ENCODE measurements around the gene IL27RA.

The IL27RA gene

DNA sequence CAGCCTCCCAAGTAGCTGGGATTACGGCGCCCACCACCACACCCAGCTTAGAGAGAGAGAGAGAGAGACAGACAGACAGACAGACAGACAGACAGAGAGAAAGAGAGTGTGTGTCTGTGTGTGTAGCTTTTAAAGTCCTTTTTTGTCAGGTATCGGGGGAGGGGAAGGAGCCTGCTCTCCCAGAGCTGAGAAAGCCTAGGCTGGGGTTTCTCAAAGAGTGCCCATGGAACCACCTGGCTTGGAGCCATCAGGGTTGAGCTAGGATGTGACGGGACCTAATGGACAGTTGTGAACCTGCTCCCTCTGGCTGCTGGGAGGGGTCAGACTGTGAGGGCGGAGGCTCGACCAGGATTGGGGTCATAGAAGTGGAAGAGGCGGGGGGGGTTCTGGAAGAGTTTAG lies 42.1 kb upstream of the IL27RA start:
- Histone ChIP-seq H3K79me2 (ENCODE audit: control insufficient read depth, insufficient read depth, low read length, unreplicated experiment) (no peaks in the 10 kb centered on the region), H3K4me3 (ENCODE audit: low read depth, low read length) (no peak overlapping the region), H3K27ac (ENCODE audit: low read depth, low read length) (no peak overlapping the region), H3K27me3 (ENCODE audit: insufficient read depth, low read length) (no peaks in the 10 kb centered on the region), H3K4me1 (ENCODE audit: control insufficient read depth, insufficient read depth, low read length, unreplicated experiment) (no peaks in the 10 kb centered on the region), H2AFZ (ENCODE audit: low read length, unreplicated experiment) (no peak overlapping the region), H3K36me3 (ENCODE audit: insufficient read depth, low read length) (no peaks in the 10 kb centered on the region)

DNA sequence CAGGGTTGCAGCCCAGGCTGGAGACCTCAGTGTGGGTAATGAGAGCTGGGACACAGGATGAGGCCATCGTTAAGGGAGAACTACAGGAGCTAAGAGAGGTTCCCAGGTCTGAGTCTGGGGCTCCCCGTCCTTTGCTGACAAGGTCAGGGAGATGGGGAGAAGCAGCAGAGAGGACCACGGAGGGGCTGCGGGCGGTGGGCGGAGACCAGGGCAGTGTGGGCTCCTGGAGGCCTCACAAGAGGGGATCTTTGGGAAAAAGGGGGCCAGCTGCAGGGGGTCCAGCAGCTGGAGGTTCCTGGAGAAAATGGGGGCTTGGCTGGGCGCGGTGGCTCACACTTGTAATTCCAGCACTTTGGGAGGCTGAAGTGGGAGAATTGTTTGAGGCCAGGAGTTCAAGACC lies 41.5 kb upstream of the IL27RA start:
- Histone ChIP-seq H3K36me3 (ENCODE audit: insufficient read depth, low read length) (no peaks in the 10 kb centered on the region), H2AFZ (ENCODE audit: low read length, unreplicated experiment) (no peak overlapping the region), H3K27ac (ENCODE audit: low read depth, low read length) (no peak overlapping the region), H3K79me2 (ENCODE audit: control insufficient read depth, insufficient read depth, low read length, unreplicated experiment) (no peaks in the 10 kb centered on the region), H3K4me3 (ENCODE audit: low read depth, low read length) (no peak overlapping the region), H3K4me1 (ENCODE audit: control insufficient read depth, insufficient read depth, low read length, unreplicated experiment) (no peaks in the 10 kb centered on the region), H3K27me3 (ENCODE audit: insufficient read depth, low read length) (no peaks in the 10 kb centered on the region)

DNA sequence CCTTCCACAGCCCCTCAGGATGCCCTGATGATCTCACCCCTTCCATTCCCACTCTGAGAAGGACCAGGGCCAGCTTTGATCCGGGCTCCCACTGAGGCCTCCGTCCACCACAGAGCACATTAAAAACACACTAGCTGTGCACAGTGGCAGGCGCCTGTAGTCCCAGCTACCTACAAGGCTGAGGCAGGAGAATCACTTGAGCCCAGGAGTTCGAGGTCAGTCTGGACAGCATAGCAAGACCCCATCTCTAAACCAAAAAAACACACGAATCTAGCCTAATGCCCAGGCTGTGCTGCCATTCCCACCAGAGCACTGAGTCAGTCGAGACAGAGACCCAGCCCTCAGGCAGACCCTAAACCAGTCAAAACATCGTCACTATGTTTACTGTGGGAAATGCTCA lies 39.5 kb upstream of the IL27RA start:
- H3K79me2 ChIP-seq (ENCODE audit: control insufficient read depth, insufficient read depth, low read length, unreplicated experiment), result no peaks in the 10 kb centered on the region
- no peaks in the 10 kb centered on the region for H3K4me1 ChIP-seq (ENCODE audit: control insufficient read depth, insufficient read depth, low read length, unreplicated experiment)
- no peak overlapping the region for H3K4me3 ChIP-seq (ENCODE audit: low read depth, low read length)
- H2AFZ ChIP-seq (ENCODE audit: low read length, unreplicated experiment), result no peak overlapping the region
- no peak overlapping the region for H3K27ac ChIP-seq (ENCODE audit: low read depth, low read length)
- no peaks in the 10 kb centered on the region for H3K27me3 ChIP-seq (ENCODE audit: insufficient read depth, low read length)
- no peaks in the 10 kb centered on the region for H3K36me3 ChIP-seq (ENCODE audit: insufficient read depth, low read length)

DNA sequence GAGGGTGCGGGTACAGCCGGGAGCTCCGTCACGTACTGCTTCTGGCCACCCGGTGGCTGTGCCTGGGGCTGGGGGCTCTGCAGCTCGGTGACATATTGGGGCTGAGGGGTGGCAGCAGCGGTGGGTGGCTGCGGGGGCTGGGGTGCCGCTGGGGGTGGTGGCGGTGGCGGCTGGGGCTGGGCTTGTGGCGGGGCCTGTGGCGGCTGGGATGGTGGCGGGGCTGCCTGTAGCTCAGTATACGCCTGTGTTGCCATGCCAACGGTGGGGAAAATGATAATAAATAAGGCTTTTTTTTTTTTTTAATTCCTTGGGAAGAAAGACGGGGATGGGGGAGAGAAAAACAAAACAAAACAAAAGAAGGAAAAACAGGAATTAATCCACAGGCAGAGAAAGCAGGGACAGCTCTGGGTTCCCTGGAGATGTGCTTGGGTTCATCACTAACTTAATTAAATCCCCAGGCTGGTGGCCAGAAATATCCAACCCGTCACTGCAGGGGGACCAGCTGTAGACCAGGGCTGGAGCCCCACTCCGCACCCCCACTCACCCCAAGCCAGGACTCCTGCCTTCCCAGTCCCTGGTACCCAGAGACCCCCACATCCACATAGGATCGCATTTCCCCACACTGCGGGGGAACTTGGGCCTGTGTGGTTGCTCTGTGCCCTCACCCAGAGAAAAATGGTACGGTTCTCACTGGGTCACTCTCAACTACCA lies 37.8 kb upstream of the IL27RA start:
- H3K4me1 ChIP-seq (ENCODE audit: control insufficient read depth, insufficient read depth, low read length, unreplicated experiment), result no peaks in the 10 kb centered on the region
- no peaks in the 10 kb centered on the region for H3K79me2 ChIP-seq (ENCODE audit: control insufficient read depth, insufficient read depth, low read length, unreplicated experiment)
- no peak overlapping the region for H3K27ac ChIP-seq (ENCODE audit: low read depth, low read length)
- H2AFZ ChIP-seq (ENCODE audit: low read length, unreplicated experiment), result no peak overlapping the region
- no peaks in the 10 kb centered on the region for H3K27me3 ChIP-seq (ENCODE audit: insufficient read depth, low read length)
- no peak overlapping the region for H3K4me3 ChIP-seq (ENCODE audit: low read depth, low read length)
- H3K36me3 ChIP-seq (ENCODE audit: insufficient read depth, low read length), result peaks cover 5% of the 10 kb centered on the region

DNA sequence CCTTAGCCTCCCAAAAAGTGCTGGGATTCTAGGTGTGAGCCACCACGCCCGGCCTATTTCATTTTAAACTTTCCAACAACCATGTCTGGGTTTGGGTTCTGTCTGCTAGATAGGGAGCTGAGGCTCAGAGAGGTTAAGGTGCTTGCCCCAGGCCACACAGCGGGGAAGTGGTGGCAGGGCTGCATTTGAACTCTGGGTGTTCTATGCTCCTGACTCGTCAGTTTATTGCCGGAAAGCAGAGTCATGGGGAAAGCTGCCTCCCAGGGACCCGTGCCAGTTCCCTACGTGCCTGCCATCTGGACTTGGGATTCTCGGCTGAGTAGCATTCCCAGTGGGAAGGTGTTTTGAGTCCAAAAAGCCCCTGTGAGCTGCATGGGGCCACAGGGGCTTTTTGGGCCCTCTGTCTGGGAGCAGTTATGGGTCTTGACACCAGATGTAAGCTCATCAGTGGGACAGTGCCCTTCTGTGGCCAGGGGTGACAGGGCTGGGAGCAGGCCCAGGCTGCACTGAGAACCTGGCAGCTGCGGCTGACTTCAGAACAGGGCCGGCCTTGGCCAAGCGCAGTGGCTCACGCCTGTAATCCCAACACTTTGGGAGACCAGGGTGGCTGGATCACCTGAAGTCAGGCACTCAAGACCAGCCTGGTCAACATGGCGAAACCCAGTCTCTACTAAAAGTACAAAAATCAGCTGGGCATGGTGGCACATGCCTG lies 36.4 kb upstream of the IL27RA start:
- Histone ChIP-seq H3K27ac (ENCODE audit: low read depth, low read length) (no peak overlapping the region), H3K27me3 (ENCODE audit: insufficient read depth, low read length) (no peaks in the 10 kb centered on the region), H2AFZ (ENCODE audit: low read length, unreplicated experiment) (no peak overlapping the region), H3K4me1 (ENCODE audit: control insufficient read depth, insufficient read depth, low read length, unreplicated experiment) (no peaks in the 10 kb centered on the region), H3K36me3 (ENCODE audit: insufficient read depth, low read length) (peaks cover 11% of the 10 kb centered on the region), H3K4me3 (ENCODE audit: low read depth, low read length) (no peak overlapping the region), H3K79me2 (ENCODE audit: control insufficient read depth, insufficient read depth, low read length, unreplicated experiment) (no peaks in the 10 kb centered on the region)

DNA sequence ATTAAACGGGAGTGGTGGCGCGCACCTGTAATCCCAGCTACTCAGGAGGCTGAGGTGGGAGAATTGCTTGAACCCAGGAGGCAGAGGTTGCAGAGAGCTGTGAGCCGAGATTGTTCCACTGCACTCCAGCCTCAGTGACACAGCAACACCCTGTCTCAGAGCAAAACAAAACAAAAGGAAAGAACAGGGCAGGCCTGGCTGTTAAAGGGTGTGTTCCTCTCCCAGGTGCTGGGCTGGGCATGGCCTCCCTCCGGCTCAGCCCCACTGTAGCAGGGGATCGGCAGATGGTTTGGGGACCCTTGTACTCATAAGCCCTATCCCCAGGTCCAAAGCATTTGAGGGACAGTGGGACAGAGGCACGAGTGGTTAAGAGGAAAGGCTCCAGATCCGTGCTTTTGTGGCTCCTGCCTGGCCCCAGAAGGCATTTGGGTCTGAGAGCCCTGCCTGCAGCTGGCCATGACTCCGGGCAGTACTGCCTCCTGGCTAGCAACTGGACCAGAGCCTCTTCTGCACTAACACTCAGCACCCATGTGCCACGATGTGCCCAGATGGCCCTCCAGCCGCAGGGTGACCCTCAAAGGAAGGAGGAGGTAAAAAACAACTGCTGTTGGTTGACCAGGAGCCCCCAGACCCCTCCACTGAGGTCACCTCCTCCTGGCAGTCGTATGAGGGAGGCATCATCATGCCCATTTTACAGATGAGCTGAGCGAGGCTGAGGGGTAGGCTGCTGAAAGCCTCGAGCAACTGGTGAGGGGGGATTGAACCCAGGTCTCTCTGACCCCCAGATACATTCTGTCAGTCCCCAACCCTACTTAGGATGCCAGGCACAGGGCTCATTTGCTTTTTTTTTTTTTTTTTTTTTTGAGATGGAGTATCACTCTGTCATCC lies 35.4 kb upstream of the IL27RA start:
- no peaks in the 10 kb centered on the region for H3K79me2 ChIP-seq (ENCODE audit: control insufficient read depth, insufficient read depth, low read length, unreplicated experiment)

DNA sequence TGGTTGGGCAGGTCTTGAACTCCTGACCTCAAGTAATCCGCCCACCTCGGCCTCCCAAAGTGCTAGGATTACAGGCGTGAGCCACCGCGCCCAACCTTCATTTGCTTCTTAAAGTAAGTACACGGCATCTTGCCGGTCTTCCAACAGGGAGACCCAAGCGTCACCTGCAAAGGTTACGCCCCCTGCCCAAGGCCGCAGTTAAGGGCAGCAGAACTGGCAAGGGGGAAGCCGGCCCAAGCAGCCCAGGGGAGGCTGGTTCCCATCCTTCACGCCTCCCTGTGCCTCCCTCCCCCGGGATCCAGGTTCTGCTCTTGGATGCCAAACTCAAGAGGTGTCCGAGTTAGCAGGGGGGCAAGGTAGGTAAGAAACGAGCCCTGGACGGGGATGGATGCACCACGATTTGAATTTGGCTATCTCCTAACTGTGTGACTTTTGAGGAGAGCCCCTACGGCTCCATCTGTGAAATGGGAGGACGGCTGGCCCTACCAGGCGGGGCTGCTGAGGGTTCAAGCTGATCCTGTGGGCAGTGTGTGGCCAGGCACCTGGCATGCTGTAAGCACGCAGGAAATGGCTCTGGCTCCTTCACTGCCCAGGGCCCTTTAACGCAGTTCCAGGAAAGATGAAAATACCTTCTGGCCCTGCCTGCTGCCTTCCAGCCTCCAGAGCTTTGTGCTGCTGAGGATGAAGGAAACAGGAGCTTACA lies 34.5 kb upstream of the IL27RA start:
- Histone ChIP-seq H3K36me3 (ENCODE audit: insufficient read depth, low read length) (peaks cover 11% of the 10 kb centered on the region), H3K4me1 (ENCODE audit: control insufficient read depth, insufficient read depth, low read length, unreplicated experiment) (no peaks in the 10 kb centered on the region), H3K27ac (ENCODE audit: low read depth, low read length) (no peak overlapping the region), H2AFZ (ENCODE audit: low read length, unreplicated experiment) (no peak overlapping the region), H3K27me3 (ENCODE audit: insufficient read depth, low read length) (no peaks in the 10 kb centered on the region), H3K79me2 (ENCODE audit: control insufficient read depth, insufficient read depth, low read length, unreplicated experiment) (no peaks in the 10 kb centered on the region), H3K4me3 (ENCODE audit: low read depth, low read length) (no peak overlapping the region)

More for the DNA sequence above, 35.4 kb upstream of the IL27RA start:
- H2AFZ ChIP-seq (ENCODE audit: low read length, unreplicated experiment), result no peak overlapping the region
- H3K36me3 ChIP-seq (ENCODE audit: insufficient read depth, low read length), result peaks cover 11% of the 10 kb centered on the region
- no peaks in the 10 kb centered on the region for H3K4me1 ChIP-seq (ENCODE audit: control insufficient read depth, insufficient read depth, low read length, unreplicated experiment)
- H3K27me3 ChIP-seq (ENCODE audit: insufficient read depth, low read length), result no peaks in the 10 kb centered on the region
- H3K4me3 ChIP-seq (ENCODE audit: low read depth, low read length), result no peak overlapping the region
- no peak overlapping the region for H3K27ac ChIP-seq (ENCODE audit: low read depth, low read length)

DNA sequence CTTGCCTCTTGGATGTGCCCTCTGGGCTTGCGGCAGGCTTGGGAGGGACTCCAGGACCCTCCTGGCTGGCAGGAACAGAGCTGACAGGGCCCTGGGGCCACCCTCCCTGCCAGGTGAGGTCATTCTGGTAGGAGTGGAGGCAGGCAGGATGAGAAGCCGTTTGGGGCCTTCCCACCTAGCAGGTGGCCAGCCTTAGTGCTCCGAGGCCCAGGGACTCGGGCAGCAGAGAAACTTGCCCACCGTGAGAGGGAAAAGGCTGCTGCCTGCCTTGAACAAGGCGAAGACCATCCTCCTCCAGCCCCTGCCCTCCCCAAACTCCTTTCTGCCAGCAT lies 34.0 kb upstream of the IL27RA start:
- Histone ChIP-seq H3K4me1 (ENCODE audit: control insufficient read depth, insufficient read depth, low read length, unreplicated experiment) (no peaks in the 10 kb centered on the region), H3K27ac (ENCODE audit: low read depth, low read length) (no peak overlapping the region), H3K27me3 (ENCODE audit: insufficient read depth, low read length) (no peaks in the 10 kb centered on the region), H3K79me2 (ENCODE audit: control insufficient read depth, insufficient read depth, low read length, unreplicated experiment) (no peaks in the 10 kb centered on the region), H2AFZ (ENCODE audit: low read length, unreplicated experiment) (no peak overlapping the region), H3K4me3 (ENCODE audit: low read depth, low read length) (no peak overlapping the region), H3K36me3 (ENCODE audit: insufficient read depth, low read length) (peaks cover 11% of the 10 kb centered on the region)

DNA sequence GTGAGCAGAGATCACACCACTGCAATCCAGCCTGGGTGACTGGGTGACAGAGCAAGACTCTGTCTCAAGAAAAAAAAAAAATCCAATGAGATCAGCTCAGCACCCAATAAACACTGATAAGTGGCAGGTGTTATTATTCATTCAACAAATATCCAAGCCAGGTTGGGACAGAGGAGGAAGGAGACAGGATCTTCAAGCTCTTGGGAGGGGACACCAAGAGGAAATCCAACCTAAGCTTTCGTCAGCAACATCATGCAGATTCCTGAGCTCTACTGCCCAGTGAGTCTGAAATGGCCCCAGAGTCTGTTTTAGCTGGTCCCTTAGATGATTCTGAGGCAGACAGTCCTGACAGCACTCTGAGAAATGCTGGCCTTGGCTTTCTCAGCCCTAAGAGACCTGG lies 33.1 kb upstream of the IL27RA start:
- no peaks in the 10 kb centered on the region for H3K4me1 ChIP-seq (ENCODE audit: control insufficient read depth, insufficient read depth, low read length, unreplicated experiment)
- H3K79me2 ChIP-seq (ENCODE audit: control insufficient read depth, insufficient read depth, low read length, unreplicated experiment), result no peaks in the 10 kb centered on the region
- no peak overlapping the region for H3K27ac ChIP-seq (ENCODE audit: low read depth, low read length)
- H2AFZ ChIP-seq (ENCODE audit: low read length, unreplicated experiment), result no peak overlapping the region
- H3K4me3 ChIP-seq (ENCODE audit: low read depth, low read length), result no peak overlapping the region
- H3K36me3 ChIP-seq (ENCODE audit: insufficient read depth, low read length), result peaks cover 11% of the 10 kb centered on the region
- H3K27me3 ChIP-seq (ENCODE audit: insufficient read depth, low read length), result no peaks in the 10 kb centered on the region

DNA sequence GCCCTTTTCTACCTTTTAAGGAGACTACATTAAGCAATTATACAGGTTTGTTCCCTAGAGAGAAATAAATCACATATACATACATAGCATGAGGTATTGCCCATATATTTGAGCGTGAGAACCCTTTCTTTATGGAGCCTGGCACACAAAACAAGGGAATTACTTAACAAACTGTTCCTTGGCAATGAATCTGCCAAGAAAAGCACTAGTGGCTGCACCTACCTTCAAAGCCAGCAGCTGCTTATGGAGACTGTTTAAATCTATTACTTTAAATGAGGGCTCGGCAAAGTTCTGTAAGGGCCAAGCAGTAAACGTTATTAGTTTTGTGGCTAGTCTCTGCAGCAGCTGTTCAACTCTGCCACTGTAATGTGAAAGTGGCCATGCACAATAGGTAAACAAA lies 32.5 kb upstream of the IL27RA start:
- H3K36me3 ChIP-seq (ENCODE audit: insufficient read depth, low read length), result peaks cover 11% of the 10 kb centered on the region
- no peaks in the 10 kb centered on the region for H3K27me3 ChIP-seq (ENCODE audit: insufficient read depth, low read length)
- H3K27ac ChIP-seq (ENCODE audit: low read depth, low read length), result no peak overlapping the region
- H3K79me2 ChIP-seq (ENCODE audit: control insufficient read depth, insufficient read depth, low read length, unreplicated experiment), result no peaks in the 10 kb centered on the region
- H3K4me1 ChIP-seq (ENCODE audit: control insufficient read depth, insufficient read depth, low read length, unreplicated experiment), result no peaks in the 10 kb centered on the region
- H3K4me3 ChIP-seq (ENCODE audit: low read depth, low read length), result no peak overlapping the region
- no peak overlapping the region for H2AFZ ChIP-seq (ENCODE audit: low read length, unreplicated experiment)
